HepG2 (cell line): ENCODE results near the gene SVBP. TPM values are rescaled to one million over a fixed set of nuclear protein-coding genes. Genes with fewer than 3 reads are reported as not detected.

ENCODE experiments used
- AHR ChIP-seq: IDR thresholded peaks from 2 replicates; pipeline ENCODE4 v1.6.1; 2018; ENCODE audit warnings: missing genetic modification reagents, missing compliant biosample characterization
- ATF3 ChIP-seq: sonication (generic); formaldehyde crosslinking; IDR thresholded peaks from 2 replicates; pipeline ENCODE4 v1.4.0; 2020; ENCODE audit warnings: missing genetic modification reagents
- BHLHE40 ChIP-seq: IDR thresholded peaks from 2 replicates; pipeline ENCODE4 v1.6.1; 2011; ENCODE audit warnings: low read length, improper control_type of control experiment
- FIP1L1 ChIP-seq: fragments of 200-400 bp; formaldehyde crosslinking; IDR thresholded peaks from 2 replicates; pipeline ENCODE4 v1.6.1; 2018; ENCODE audit warnings: low read depth, mild to moderate bottlenecking, low read length, moderate library complexity, borderline replicate concordance; ENCODE audit not compliant: insufficient read depth
- MIER2 ChIP-seq: IDR thresholded peaks from 2 replicates; pipeline ENCODE4 v1.6.1; 2016; ENCODE audit warnings: missing biosample characterization, missing genetic modification reagents
- NCOR1 ChIP-seq: fragments of 200-600 bp; sonication (generic); IDR thresholded peaks from 2 replicates; pipeline ENCODE4 v1.7.0; 2017; ENCODE audit warnings: antibody characterized with exemption, low read length, borderline replicate concordance
- NR2C2 ChIP-seq: sonication (generic); formaldehyde crosslinking; IDR thresholded peaks from 2 replicates; pipeline ENCODE4 v1.4.0; 2020; ENCODE audit warnings: missing genetic modification reagents, mild to moderate bottlenecking, moderate library complexity, borderline replicate concordance
- RARA ChIP-seq: IDR thresholded peaks from 2 replicates; pipeline ENCODE4 v1.6.1; 2016; ENCODE audit warnings: missing genetic modification reagents, missing compliant biosample characterization
- TOPORS ChIP-seq: sonication (generic); formaldehyde crosslinking; IDR thresholded peaks from 2 replicates; pipeline ENCODE4 v1.8.0; 2023; ENCODE audit warnings: mild to moderate bottlenecking, missing genetic modification reagents
- ZFP1 ChIP-seq: IDR thresholded peaks from 2 replicates; pipeline ENCODE4 v1.6.1; 2016
- ZNF20 ChIP-seq: sonication (generic); formaldehyde crosslinking; IDR thresholded peaks from 2 replicates; pipeline ENCODE4 v1.4.0; 2020; ENCODE audit warnings: mild to moderate bottlenecking, moderate library complexity, missing genetic modification reagents
- ZNF274 ChIP-seq: sonication (generic); formaldehyde crosslinking; IDR thresholded peaks from 2 replicates; pipeline ENCODE4 v1.5.1; 2020; ENCODE audit warnings: mild to moderate bottlenecking, missing genetic modification reagents
- ZNF33A ChIP-seq: sonication (generic); formaldehyde crosslinking; IDR thresholded peaks from 2 replicates; pipeline ENCODE4 v1.5.1; 2020; ENCODE audit warnings: missing genetic modification reagents, mild to moderate bottlenecking, moderate library complexity, borderline replicate concordance
- ZNF512 ChIP-seq: sonication (generic); formaldehyde crosslinking; IDR thresholded peaks from 2 replicates; pipeline ENCODE4 v1.4.0; 2020; ENCODE audit warnings: mild to moderate bottlenecking, missing genetic modification reagents
- ZNF605 ChIP-seq: sonication (generic); formaldehyde crosslinking; IDR thresholded peaks from 2 replicates; pipeline ENCODE4 v1.8.0; 2022; ENCODE audit warnings: mild to moderate bottlenecking, missing genetic modification reagents
- polyA plus RNA-seq, 8 experiments: library from polyadenylated mRNA; depleted of rRNA in 3 of 8; stranded (reverse) in 7 of 8; unstranded in 1 of 8; fragments of >200 nt; fragmentation: Illumina TruSeq in 4 of 8; extraction: Trizol in 4 of 8; gene quantifications; 2 replicates each; pipeline versions ENCODE4 v1.2.1 to v1.2.3, GENCODE V29; 2011 to 2016; ENCODE audit warnings: low read depth in 4 of 8, missing spikeins in 1 of 8, mixed read lengths in 1 of 8; ENCODE audit not compliant: insufficient read depth in 1 of 8
- total RNA-seq, 5 experiments: library from RNA; depleted of rRNA; stranded (reverse); fragments of >200 nt; fragmentation: Illumina TruSeq; extraction: Trizol; gene quantifications; 2 replicates each; pipeline ENCODE4 v1.2.3, GENCODE V29; 2016; ENCODE audit warnings: low read depth in 1 of 5
- TF ChIP-seq, protein P1 (sequence below): sonication (generic); formaldehyde crosslinking; IDR thresholded peaks from 2 replicates; pipeline ENCODE4 v1.4.0; 2020; ENCODE audit warnings: missing genetic modification reagents
- TF ChIP-seq, protein P2 (sequence below), 2 experiments: IDR thresholded peaks; 2 replicates each; pipeline ENCODE4 v1.6.1; 2011 to 2012; ENCODE audit warnings: low read length in 2 of 2, borderline replicate concordance in 1 of 2, low read depth in 1 of 2, mild to moderate bottlenecking in 1 of 2, moderate library complexity in 1 of 2
- TF ChIP-seq, protein P3 (sequence below): sonication (generic); formaldehyde crosslinking; IDR thresholded peaks from 2 replicates; pipeline ENCODE4 v1.4.0; 2020; ENCODE audit warnings: mild to moderate bottlenecking, missing genetic modification reagents
- TF ChIP-seq, protein P4 (sequence below): sonication (generic); formaldehyde crosslinking; IDR thresholded peaks from 2 replicates; pipeline ENCODE4 v1.9.0; 2022; ENCODE audit warnings: missing genetic modification reagents, mild to moderate bottlenecking, borderline replicate concordance

Gene SVBP
- total and polyA plus RNA-seq, 2 of the 13 experiments (the other 11 are each of a cell fraction or from before 2014, with no cell fraction given): 28.8 to 48.2 TPM

- TF ChIP-seq, protein P1, sequence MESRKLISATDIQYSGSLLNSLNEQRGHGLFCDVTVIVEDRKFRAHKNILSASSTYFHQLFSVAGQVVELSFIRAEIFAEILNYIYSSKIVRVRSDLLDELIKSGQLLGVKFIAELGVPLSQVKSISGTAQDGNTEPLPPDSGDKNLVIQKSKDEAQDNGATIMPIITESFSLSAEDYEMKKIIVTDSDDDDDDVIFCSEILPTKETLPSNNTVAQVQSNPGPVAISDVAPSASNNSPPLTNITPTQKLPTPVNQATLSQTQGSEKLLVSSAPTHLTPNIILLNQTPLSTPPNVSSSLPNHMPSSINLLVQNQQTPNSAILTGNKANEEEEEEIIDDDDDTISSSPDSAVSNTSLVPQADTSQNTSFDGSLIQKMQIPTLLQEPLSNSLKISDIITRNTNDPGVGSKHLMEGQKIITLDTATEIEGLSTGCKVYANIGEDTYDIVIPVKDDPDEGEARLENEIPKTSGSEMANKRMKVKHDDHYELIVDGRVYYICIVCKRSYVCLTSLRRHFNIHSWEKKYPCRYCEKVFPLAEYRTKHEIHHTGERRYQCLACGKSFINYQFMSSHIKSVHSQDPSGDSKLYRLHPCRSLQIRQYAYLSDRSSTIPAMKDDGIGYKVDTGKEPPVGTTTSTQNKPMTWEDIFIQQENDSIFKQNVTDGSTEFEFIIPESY: no peak
- TF ChIP-seq ZNF274 (CRISPR knock-in tag) (0 out of 2 replicates have a peak, but pooled peaks have one; percentile 24), NR2C2 (CRISPR knock-in tag) (no peak), ZNF605 (CRISPR knock-in tag) (no peak), ZNF20 (CRISPR knock-in tag) (no peak), MIER2 (CRISPR knock-in tag) (no peak; the same call in 1 of the 2 replicates), ZNF512 (no peak), ZFP1 (CRISPR knock-in tag) (no peak), AHR (no peak), NCOR1 (no peak; the same call in 1 of the 2 replicates), RARA (CRISPR knock-in tag) (no peak), BHLHE40 (no peak), ATF3 (CRISPR knock-in tag) (no peak), ZNF33A (no peak), TOPORS (CRISPR knock-in tag) (no peak), FIP1L1 (no peak)
- TF ChIP-seq, protein P2, sequence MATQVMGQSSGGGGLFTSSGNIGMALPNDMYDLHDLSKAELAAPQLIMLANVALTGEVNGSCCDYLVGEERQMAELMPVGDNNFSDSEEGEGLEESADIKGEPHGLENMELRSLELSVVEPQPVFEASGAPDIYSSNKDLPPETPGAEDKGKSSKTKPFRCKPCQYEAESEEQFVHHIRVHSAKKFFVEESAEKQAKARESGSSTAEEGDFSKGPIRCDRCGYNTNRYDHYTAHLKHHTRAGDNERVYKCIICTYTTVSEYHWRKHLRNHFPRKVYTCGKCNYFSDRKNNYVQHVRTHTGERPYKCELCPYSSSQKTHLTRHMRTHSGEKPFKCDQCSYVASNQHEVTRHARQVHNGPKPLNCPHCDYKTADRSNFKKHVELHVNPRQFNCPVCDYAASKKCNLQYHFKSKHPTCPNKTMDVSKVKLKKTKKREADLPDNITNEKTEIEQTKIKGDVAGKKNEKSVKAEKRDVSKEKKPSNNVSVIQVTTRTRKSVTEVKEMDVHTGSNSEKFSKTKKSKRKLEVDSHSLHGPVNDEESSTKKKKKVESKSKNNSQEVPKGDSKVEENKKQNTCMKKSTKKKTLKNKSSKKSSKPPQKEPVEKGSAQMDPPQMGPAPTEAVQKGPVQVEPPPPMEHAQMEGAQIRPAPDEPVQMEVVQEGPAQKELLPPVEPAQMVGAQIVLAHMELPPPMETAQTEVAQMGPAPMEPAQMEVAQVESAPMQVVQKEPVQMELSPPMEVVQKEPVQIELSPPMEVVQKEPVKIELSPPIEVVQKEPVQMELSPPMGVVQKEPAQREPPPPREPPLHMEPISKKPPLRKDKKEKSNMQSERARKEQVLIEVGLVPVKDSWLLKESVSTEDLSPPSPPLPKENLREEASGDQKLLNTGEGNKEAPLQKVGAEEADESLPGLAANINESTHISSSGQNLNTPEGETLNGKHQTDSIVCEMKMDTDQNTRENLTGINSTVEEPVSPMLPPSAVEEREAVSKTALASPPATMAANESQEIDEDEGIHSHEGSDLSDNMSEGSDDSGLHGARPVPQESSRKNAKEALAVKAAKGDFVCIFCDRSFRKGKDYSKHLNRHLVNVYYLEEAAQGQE (IDR thresholded peaks at IDR 0.05; ENCODE audit: borderline replicate concordance in 1 of 2, low read depth in 1 of 2, low read length in 2 of 2): no peak
- TF ChIP-seq, protein P3, sequence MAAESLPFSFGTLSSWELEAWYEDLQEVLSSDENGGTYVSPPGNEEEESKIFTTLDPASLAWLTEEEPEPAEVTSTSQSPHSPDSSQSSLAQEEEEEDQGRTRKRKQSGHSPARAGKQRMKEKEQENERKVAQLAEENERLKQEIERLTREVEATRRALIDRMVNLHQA: no peak
- TF ChIP-seq, protein P4, sequence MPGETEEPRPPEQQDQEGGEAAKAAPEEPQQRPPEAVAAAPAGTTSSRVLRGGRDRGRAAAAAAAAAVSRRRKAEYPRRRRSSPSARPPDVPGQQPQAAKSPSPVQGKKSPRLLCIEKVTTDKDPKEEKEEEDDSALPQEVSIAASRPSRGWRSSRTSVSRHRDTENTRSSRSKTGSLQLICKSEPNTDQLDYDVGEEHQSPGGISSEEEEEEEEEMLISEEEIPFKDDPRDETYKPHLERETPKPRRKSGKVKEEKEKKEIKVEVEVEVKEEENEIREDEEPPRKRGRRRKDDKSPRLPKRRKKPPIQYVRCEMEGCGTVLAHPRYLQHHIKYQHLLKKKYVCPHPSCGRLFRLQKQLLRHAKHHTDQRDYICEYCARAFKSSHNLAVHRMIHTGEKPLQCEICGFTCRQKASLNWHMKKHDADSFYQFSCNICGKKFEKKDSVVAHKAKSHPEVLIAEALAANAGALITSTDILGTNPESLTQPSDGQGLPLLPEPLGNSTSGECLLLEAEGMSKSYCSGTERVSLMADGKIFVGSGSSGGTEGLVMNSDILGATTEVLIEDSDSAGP: peak; percentile 46; the same call in 1 of the 2 replicates
These were observed at the start of gene SVBP, which contains the start of gene ERMAP (continued) for GRCh38 chr1:42816585-42817439.
